Epithelial cell of esophagus (primary cell): ENCODE results near the gene SMARCD3.

Experiments
- DNase-seq: peaks from one replicate; pipeline ENCODE4 v3.0.0; 2010; ENCODE audit warnings: low read depth
- H3K4me3 ChIP-seq: 2 replicates; pipeline ENCODE4 v1.5.1; 2011; ENCODE audit warnings: mild to moderate bottlenecking, low read length, control low read depth
- TF ChIP-seq, protein P1 (sequence below): IDR thresholded peaks from 2 replicates; pipeline ENCODE4 v1.5.1; 2011; ENCODE audit warnings: low read depth, mild to moderate bottlenecking, low read length, control low read depth, inconsistent platforms; ENCODE audit not compliant: insufficient read depth; ENCODE audit errors: missing control alignments

SMARCD3 gene

DNA sequence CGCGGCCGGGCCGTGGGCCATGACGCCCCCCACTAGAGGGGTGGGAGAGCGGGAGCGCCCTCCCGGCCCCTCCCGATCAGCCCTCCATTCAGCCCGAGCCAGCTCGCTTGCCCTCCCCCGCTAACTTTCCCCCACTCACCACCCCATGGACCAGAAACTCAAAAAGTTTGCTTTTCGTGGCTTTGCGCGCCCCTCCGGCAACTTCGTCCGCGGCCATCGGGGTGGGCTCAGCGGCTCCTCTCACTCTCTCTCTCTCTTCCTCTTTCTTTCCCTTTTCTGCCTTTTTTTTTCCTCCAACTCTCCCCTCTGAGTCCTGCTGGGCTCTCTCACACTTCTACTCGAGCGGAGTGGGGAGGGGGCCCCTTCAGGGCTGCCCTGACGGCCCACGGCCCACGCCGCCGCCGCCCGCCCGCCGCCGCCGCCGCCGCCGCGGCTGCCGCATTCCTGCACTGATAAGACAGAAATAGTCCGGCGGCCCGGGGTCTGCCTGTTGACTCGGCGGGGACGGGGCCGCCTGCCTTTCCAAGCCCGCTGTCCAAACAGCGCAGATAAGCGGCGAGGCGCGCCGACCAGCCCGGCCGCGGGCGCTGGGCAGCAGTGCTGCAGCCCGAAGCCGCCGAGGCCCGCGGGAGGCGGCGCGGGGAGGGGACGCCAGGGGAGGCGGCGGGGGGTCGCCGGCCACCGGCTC, at the start of gene SMARCD3:
SMARCD3 (minus strand) TSS at position 349 of the 688 bp plus-strand sequence; CDS start at position 217, 132 bp downstream.
- H3K4me3 ChIP-seq = peak within 1 kb of the TSS; percentile 54
- TF ChIP-seq, protein P1, sequence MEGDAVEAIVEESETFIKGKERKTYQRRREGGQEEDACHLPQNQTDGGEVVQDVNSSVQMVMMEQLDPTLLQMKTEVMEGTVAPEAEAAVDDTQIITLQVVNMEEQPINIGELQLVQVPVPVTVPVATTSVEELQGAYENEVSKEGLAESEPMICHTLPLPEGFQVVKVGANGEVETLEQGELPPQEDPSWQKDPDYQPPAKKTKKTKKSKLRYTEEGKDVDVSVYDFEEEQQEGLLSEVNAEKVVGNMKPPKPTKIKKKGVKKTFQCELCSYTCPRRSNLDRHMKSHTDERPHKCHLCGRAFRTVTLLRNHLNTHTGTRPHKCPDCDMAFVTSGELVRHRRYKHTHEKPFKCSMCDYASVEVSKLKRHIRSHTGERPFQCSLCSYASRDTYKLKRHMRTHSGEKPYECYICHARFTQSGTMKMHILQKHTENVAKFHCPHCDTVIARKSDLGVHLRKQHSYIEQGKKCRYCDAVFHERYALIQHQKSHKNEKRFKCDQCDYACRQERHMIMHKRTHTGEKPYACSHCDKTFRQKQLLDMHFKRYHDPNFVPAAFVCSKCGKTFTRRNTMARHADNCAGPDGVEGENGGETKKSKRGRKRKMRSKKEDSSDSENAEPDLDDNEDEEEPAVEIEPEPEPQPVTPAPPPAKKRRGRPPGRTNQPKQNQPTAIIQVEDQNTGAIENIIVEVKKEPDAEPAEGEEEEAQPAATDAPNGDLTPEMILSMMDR = no peak
- peak; percentile 47 for DNase-seq

DNA sequence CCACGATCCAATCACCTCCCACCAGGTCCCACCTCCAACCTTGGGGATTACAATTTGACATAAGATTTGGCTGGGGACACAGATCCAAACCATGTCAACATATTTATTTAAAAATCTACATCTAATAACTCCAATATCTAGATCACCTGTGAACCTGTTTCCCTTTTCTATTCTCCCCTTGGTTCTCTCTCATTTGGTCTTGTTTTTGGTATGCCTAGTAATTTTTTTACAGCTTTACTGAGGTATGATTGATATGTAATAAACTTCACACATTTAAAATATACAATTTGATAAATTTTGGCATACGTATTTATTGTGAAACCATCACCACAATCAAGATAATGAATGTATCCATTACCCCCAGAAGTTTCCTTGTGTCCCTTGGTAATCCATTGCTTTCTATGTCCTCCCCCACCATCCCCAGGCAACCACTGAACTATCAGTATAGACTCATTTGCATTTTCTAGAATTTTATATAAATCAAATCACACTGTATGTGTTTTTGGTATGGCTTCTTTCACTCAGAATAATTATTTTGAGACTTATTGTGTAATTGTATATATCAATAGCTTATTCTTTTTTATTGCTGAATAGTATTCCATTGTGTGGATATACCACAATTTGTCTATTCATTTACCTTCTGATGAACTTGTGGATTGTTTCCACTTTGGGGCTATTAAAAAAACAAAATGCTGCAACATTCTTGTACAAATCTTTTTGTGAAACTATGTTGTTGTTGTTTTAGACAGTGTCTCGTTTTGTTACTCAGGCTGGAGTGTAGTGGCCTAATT, 47.9 kb upstream of the SMARCD3 start:
- no peak overlapping the region for H3K4me3 ChIP-seq
- no peak for DNase-seq
- TF ChIP-seq, protein P1 = no peak

DNA sequence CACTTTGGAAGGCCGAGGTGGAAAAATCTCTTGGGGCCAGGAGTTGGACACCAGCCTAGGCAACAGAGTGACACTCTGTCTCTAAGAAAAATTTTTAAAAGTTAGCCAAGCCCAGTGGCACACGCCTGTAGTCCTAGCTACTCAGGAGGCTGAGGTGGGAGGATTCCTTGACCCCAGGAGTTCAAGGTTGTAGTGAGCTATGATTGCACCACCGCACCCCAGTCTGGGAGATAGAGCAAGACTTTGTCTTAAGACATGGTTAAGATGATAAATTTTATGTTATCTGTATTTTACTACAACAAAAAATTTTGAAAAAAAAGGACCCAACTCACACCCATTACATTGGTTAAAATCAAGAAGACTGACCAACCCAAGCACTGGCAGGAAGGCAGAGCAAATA, 44.4 kb upstream of the SMARCD3 start:
- no peak for DNase-seq
- TF ChIP-seq, protein P1 = no peak
- H3K4me3 ChIP-seq = no peak overlapping the region

GRCh38 chr7:151291206-151291605, 42.7 kb upstream of the SMARCD3 start:
- H3K4me3 ChIP-seq = no peak overlapping the region
- peak; percentile 44 for DNase-seq
- TF ChIP-seq, protein P1 = no peak

DNA sequence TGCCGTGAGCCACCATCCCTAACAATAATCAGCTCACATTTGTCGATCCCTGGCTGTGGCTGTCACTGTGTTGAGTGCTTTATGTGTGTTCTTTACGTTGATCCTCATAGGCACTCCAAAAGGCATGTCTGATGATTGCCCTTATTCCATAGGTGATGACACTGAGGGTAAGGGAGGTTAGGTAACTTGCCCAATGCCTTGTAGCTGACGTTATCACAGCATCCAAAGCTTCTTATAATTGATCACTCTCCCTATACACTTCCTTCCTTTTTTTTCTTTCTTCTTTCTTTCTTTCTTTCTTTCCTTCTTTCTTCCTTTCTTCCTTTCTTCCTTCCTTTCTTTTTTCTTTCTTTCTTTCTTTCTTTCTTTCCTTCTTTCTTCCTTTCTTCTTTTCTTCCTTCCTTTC, 41.9 kb upstream of the SMARCD3 start:
- DNase-seq = no peak
- TF ChIP-seq, protein P1 = no peak
- H3K4me3 ChIP-seq = no peak overlapping the region

- no peak for DNase-seq
- H3K4me3 ChIP-seq = no peak overlapping the region
- TF ChIP-seq, protein P1 = no peak
Observed at GRCh38 chr7:151289891-151290290, 41.4 kb upstream of the SMARCD3 start.

GRCh38 chr7:151286148-151286547, 37.7 kb upstream of the SMARCD3 start:
- TF ChIP-seq, protein P1 = no peak

More at GRCh38 chr7:151286148-151286547, 37.7 kb upstream of the SMARCD3 start:
- no peak overlapping the region for H3K4me3 ChIP-seq
- DNase-seq = no peak
